GM21381 (cell line): ENCODE results near the gene RAB7A.

ENCODE experiments used
- ATAC-seq: cut with Tn5 transposase; IDR thresholded peaks from one replicate; pipeline ENCODE4 v1.9.1; 2021; ENCODE audit warnings: mild to moderate bottlenecking, moderate library complexity; ENCODE audit not compliant: unreplicated experiment

The RAB7A gene

DNA sequence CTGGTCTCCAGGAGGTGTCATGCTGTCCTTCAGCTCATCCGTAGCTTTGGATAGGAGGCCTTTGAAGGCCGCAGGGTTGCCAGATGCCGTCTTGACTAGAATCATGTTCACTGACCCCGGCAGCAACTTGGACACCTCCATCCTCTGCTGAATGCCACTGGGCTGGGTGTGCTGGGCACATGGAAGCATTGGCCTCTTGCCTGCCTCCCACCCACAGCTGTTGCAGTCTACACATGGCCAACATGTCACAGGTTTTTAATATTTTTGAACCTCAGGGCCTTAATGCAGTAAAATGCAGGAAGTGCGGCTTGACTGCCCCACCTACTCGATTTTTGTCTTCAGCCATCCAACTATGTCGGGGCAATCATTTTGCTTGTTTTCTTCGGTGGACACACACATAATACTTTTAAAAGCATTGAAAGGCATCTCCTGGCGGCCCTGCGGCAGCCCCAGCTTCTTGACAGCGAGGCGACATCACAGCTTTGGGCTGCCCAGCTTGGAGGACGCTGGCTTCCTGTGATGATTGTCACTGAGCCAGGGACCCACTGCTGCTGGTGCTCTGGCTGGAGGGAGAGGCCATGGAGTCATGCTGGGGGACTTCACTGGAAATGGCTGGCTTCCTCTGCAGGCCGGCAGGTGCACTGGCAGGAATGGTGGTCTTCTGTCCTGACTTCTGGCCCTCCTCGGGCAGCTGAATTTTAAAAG is 121.8 kb downstream of the RAB7A start:
- ATAC-seq, result no peak

DNA sequence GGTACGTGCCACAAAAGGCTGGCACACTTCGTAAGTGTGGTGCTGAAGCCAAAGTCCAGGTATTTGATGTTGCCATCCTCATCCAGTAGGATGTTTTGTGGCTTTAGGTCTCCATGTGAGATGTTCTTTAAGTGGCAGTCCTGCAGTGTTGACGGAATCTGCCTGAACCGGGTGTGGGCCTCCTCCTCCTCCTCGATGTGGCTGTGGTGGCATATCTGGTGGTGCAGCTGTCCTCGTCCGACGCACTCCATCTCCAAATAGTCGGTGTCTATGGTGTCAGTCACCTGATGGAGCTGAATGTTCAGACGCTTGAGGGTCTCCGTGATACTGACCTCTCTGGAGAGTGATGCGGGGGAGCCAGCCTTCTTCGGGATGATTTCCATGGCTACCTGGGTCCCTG is 123.0 kb downstream of the RAB7A start:
- no peak for ATAC-seq

DNA sequence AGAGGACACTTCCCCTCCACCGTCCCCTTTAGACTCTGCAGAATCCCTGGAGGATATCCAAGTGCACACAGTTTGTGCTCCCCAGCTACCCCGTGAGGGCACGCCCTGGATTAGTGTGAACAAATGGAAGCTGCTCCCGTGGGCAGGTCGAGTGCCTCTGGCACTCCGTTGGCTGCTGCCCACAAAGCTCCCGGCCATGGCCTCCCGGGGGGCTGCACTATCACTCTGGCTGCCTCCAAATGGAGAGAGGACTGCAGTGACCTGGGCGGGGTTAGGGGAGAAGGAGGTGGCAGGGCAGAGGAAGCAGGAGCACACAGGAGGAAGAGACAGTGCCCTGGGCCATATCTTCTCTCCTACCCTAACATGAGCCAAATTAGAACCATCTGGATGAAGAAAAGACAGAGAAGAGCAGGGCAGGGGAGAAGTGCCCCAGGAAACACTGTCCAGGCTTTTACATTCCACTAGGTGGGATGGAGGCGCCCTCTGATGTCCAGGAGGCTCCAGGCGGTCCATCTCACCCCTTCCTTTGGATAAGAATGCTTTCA is 124.0 kb downstream of the RAB7A start:
- no peak for ATAC-seq

DNA sequence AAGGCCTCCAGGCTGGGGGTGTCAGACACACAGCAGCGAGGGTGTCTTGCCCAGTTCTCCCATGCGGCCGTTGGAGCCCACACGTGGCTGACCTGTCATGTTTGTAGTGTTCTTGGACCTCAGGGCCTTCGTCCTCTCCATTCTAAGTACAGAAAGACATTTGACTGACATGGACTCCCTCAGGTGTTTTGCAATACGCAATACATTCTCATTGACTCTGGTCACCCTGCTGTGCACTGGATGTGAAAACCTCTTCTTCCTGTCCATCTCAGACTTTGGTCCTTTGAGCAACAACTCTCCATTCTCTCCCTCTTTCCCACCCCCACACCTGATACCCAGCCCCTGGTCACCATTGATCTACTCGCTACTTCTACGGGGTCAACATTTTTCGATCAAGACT is 124.6 kb downstream of the RAB7A start:
- no peak for ATAC-seq

DNA sequence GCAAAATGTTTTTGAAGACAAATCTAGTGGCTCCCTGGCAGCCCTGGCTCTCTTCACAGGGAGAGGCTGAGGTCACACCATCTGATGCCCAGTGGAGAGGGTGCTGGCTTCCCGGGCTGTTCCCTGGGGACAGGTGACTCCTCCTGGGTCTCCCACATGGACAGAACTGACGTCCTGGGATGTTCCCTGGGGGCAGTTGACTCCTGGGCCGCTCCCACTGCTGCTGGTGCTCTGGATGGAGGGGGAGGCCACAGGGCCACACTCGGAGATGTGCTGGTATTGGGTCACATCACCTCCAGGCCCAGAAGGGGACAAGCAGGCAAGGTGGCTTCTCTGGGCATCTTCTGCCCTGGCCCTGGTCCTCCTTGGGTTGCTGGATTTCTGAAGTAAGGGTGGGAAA is 125.6 kb downstream of the RAB7A start:
- ATAC-seq, result no peak

DNA sequence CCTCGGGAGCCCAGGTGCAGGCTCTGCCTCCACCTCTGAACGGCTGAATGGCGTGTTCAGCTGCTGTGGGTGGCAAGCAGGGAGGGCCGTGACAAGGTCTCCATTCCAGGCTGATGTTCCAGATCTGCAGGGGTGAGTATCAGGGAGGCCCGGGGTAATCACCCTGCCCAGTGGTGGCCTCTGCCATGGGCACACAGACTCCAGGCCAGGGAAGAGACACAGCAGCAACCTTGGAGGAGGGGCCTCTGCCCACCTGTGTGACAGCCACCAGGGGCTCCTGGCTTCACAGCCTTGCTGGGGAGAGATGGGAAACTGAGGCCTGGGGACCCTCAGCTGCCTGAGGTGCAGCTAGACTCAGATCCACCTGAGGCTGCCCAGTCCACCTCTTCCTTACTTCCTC is 127.8 kb downstream of the RAB7A start:
- ATAC-seq, result no peak

DNA sequence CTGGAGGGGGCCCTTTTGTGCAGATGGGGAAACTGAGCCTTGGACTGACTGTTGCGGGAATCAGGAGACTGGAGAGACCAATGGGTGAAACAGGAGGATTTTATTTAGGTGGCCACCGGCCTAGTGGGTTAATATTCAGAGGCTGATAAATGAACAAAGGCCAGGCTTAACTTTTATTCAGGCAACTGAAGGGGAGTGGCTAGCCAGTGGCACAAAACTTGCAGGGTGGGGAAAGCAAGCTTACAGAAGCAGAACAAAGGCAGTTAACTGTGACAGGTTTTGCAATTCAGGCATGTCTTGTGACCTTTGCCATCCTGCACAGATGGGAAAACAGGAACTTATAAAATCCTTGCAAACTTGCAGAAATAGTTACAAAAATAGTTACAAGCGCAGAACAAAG is 128.5 kb downstream of the RAB7A start:
- ATAC-seq, result no peak

DNA sequence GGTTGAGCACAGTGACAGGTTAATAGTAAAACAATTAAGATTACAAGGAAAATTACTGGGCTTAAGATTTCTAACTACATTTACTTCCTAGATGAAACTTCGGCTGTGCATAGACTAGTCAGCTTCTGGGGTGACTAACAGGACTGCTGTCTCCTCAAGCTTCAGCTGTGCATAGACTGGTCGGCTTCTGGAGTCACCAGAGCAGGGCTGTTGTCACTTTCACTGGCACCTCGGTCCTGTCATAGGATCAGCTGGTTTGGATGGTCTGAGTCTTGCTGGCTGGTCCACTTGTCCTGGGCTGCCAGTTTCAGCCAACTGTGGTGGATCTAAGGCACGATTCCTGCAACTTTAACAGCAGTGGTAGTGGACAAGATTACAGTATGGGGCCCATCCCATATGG is 129.6 kb downstream of the RAB7A start:
- ATAC-seq, result no peak

DNA sequence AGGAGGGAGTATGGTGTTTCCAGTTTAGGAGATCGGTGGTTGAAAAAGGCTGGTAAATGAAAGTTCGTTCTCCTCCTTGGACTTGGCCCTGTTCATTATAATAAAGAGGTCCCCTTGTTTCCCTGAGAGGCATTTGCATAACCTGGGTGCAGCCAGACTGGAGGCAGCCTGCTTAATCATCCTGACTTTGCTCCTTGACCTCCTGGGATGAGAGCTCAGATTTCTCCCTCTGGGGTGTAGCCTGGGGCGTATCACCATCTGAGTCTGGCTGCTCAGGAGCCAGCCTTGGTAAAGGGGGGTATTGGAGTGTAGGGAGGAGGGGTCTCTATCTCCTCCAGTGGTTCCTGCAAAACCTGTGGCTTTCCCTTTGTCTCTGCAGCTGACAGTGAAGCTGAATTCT is 132.2 kb downstream of the RAB7A start:
- no peak for ATAC-seq

DNA sequence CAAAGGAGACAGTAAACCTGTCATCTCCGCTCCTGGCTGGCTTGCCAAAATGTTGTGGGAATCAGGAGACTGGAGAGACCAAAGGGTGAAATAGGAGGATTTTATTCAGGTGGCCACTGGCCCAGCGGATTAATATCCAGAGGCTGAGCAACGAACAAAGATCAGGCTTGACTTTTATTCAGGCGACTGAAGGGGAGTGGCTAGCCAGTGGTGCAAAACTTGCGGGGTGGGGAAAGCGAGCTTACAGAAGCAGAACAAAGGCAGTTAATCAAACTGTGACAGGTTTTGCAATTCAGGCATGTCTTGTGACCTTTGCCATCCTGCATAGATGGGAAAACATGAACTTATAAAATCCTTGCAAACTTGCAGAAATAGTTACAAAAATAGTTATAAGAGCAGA is 133.6 kb downstream of the RAB7A start:
- no peak for ATAC-seq

DNA sequence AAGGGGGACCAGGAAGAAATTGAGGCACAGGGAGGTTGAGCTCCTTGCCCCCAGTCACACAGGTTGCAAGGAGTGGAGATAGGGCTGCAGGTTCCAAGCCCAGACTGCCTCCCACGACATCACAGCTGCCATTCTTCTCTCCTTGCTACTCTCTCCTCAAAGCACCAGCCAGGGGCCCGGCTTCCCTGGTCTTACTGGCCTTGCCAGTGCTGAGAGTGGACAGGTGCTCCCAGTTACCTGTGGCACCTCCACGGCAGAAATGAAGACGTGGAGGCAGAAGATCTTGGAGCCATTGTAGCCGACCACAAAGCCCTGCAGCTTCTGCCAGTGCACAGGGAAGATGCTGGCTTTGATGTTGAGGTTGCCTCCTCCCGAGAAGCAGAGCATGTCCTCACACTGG is 135.5 kb downstream of the RAB7A start:
- no peak for ATAC-seq

DNA sequence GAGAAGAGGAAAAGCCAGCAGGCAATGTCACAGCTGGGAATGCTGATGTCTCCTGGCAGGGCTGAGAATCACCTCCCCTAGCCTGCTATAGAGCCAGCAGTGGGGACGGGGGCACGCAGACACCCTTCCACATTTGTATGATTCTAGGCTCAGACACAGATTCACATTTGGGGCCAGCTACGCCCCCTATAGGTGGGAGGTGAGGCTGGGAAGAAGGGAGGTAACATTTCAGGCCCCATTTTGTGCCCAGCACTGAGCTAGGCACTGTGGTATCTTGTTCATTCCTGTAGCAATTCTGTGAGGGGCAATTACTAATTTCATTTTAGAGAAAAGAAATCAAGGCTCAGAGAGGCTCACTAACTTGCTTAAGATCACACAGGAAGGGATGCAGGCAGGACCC is 137.6 kb downstream of the RAB7A start:
- ATAC-seq, result no peak
